ENCODE data around the gene CRYBG1.

DNA sequence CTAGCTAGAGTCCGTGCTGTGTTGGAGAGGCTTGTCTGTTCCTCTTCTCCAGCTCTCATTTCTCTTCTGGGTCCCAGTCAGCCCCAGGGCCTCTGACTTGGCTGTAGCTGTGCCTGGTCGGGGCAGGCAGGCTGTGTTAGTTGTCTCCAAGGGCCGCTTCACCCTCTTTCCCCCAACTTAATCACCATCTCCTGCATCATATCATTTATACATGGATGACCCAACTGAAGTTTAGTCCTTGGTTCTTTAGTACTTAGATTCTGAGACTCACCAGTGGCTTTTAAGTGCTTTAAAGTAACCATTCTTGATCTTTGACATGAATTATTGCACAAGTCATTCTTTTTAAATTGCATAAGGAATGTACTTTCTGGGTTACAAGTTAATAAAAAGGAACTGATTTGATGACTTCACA is 141.4 kb downstream of the CRYBG1 start:
- TF ChIP-seq, protein P1, sequence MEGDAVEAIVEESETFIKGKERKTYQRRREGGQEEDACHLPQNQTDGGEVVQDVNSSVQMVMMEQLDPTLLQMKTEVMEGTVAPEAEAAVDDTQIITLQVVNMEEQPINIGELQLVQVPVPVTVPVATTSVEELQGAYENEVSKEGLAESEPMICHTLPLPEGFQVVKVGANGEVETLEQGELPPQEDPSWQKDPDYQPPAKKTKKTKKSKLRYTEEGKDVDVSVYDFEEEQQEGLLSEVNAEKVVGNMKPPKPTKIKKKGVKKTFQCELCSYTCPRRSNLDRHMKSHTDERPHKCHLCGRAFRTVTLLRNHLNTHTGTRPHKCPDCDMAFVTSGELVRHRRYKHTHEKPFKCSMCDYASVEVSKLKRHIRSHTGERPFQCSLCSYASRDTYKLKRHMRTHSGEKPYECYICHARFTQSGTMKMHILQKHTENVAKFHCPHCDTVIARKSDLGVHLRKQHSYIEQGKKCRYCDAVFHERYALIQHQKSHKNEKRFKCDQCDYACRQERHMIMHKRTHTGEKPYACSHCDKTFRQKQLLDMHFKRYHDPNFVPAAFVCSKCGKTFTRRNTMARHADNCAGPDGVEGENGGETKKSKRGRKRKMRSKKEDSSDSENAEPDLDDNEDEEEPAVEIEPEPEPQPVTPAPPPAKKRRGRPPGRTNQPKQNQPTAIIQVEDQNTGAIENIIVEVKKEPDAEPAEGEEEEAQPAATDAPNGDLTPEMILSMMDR (IDR thresholded peaks at IDR 0.05): no peak
- TF ChIP-seq POLR2A (IDR thresholded peaks at IDR 0.05): no peak
